PC-3 (cell line): ENCODE measurements around the gene IPCEF1.

Experiments
- CTCF ChIP-seq: fragments of 300-600 bp; sonication (generic); conservative IDR thresholded peaks from 2 replicates; pipeline ENCODE4 v1.5.1; 2017; ENCODE audit warnings: antibody characterized with exemption, low read depth, mild to moderate bottlenecking, low read length
- EZH2 ChIP-seq: fragments of 300-600 bp; sonication (generic); IDR thresholded peaks from one replicate; pipeline ENCODE4 v1.6.1; 2017; ENCODE audit warnings: antibody characterized with exemption, mild to moderate bottlenecking, low read length; ENCODE audit not compliant: unreplicated experiment

- TF ChIP-seq CTCF = no peak
- no peak for TF ChIP-seq EZH2
Observed at GRCh38 chr6:154354265-154354777, 2.3 kb downstream of the IPCEF1 start.
